Muscle layer of duodenum (tissue), 2 donors: ENCODE data around the gene RBM10.
"Not testable (repeated sequence)": the region's sequence is repeated elsewhere in the genome, so short reads cannot be mapped to it uniquely, and the experiment has no call there.

Experiments used
- H3K27ac ChIP-seq: one replicate; pipeline ENCODE4 v1.7.0; 2013; ENCODE audit warnings: mild to moderate bottlenecking, low read length
- H3K27me3 ChIP-seq: one replicate; pipeline ENCODE4 v1.7.0; 2013; ENCODE audit warnings: low read depth, mild to moderate bottlenecking, control low read depth, low read length
- H3K36me3 ChIP-seq, 2 donors: one replicate each; pipeline ENCODE4 v1.7.0; 2013; ENCODE audit warnings: low read length in 2 of 2, control low read depth in 1 of 2, mild to moderate bottlenecking in 1 of 2; ENCODE audit not compliant: insufficient read depth in 2 of 2, control insufficient read depth in 1 of 2
- H3K4me1 ChIP-seq, 2 donors: one replicate each; pipeline ENCODE4 v1.7.0; 2013; ENCODE audit warnings: low read length in 2 of 2, mild to moderate bottlenecking in 2 of 2, control low read depth in 1 of 2, moderate library complexity in 1 of 2; ENCODE audit not compliant: insufficient read depth in 2 of 2, control insufficient read depth in 1 of 2
- H3K4me3 ChIP-seq, 2 donors: one replicate each; pipeline ENCODE4 v1.7.0; 2013; ENCODE audit warnings: low read length in 2 of 2, low read depth in 1 of 2, mild to moderate bottlenecking in 1 of 2
- H3K9me3 ChIP-seq, 2 donors: one replicate each; pipeline ENCODE4 v1.7.0; 2013; ENCODE audit warnings: low read length in 2 of 2, control low read depth in 1 of 2, mild to moderate bottlenecking in 1 of 2; ENCODE audit not compliant: control insufficient read depth in 1 of 2
- donor health status: healthy.

The RBM10 gene, protein sequence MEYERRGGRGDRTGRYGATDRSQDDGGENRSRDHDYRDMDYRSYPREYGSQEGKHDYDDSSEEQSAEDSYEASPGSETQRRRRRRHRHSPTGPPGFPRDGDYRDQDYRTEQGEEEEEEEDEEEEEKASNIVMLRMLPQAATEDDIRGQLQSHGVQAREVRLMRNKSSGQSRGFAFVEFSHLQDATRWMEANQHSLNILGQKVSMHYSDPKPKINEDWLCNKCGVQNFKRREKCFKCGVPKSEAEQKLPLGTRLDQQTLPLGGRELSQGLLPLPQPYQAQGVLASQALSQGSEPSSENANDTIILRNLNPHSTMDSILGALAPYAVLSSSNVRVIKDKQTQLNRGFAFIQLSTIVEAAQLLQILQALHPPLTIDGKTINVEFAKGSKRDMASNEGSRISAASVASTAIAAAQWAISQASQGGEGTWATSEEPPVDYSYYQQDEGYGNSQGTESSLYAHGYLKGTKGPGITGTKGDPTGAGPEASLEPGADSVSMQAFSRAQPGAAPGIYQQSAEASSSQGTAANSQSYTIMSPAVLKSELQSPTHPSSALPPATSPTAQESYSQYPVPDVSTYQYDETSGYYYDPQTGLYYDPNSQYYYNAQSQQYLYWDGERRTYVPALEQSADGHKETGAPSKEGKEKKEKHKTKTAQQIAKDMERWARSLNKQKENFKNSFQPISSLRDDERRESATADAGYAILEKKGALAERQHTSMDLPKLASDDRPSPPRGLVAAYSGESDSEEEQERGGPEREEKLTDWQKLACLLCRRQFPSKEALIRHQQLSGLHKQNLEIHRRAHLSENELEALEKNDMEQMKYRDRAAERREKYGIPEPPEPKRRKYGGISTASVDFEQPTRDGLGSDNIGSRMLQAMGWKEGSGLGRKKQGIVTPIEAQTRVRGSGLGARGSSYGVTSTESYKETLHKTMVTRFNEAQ

GRCh38 chrX:47144626-47145394, at the start of gene RBM10, which contains the start of gene NDUFB11:
Gene RBM10 (plus strand): TSS chrX:47145221. CDS start chrX:47147482, 2,261 bp downstream.
Gene NDUFB11 (minus strand): TSS chrX:47144702. CDS start chrX:47144679, 23 bp downstream.
- Histone ChIP-seq H3K9me3 (no peaks in the 10 kb centered on the region), H3K4me1 (peaks cover 0 to 22% of the 10 kb centered on the region in 2 donors), H3K36me3 (peaks cover 12% of the 10 kb centered on the region in 2 donors), H3K27ac (peak within 1 kb of the TSS; percentile 92), H3K4me3 (peak within 1 kb of the TSS; percentile 70 to 80), H3K27me3 (no peaks in the 10 kb centered on the region)

GRCh38 chrX:47097018-47097417, 48.0 kb upstream of the RBM10 start:
- no peaks in the 10 kb centered on the region for H3K27me3 ChIP-seq
- no peaks in the 10 kb centered on the region for H3K4me1 ChIP-seq
- no peak overlapping the region for H3K27ac ChIP-seq
- H3K9me3 ChIP-seq = no peaks in the 10 kb centered on the region
- no peaks in the 10 kb centered on the region for H3K36me3 ChIP-seq
- no peak overlapping the region for H3K4me3 ChIP-seq

DNA sequence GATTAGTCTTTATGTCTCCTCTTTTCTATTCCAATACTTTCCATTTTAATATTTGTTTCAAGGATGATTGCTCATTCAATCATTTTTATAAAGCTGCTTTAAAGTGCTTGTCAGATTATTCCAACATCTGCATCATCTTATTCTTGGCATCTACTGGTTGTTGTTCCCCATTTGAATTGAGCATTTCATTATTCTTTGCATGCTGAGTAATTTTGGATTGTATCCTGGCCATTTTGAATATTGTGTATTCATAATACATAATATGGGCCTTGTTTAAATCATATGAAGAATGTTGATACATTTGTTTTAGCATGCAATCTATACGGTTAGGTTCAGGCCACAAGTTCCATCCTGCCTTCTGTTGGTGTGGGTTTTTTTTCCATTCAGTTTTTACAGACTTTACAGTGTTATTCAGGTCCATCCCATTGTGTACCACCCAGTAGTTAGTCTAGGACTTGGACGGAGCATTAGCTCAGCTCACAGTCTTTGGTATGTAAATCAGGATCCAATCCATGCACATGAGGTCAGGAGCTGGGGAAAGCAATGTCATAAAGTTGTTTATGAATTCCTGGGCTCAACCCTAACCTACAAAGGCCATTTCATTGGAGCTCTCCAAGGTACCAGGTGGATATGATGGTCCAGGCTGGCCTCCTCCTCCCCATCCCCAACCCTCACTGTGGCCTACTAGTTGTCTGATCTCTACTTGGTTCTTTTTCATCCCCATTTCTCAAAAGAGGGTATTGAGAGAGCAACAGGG, 46.5 kb upstream of the RBM10 start:
- Histone ChIP-seq H3K27me3 (no peaks in the 10 kb centered on the region), H3K9me3 (no peaks in the 10 kb centered on the region), H3K27ac (no peak overlapping the region), H3K4me1 (no peaks in the 10 kb centered on the region), H3K4me3 (no peak overlapping the region), H3K36me3 (no peaks in the 10 kb centered on the region)

DNA sequence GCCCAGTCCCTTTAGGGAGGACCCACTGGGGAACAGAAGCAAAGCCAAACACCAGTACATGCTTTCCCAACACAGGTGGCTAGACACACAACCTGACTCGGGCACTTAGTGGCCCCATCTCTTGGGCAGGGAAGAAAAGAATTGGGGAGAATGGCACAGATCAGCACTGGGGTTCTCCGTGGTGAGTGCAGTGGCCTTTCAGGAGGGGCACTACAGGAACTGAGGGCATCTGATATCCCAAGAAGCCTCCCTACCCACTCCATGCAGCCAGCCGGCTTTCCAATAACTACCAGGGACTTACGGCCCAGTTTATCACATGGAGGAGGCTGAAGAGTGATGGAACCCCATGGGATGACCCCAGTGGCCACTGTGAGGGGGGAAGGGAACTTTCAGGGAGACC, 43.8 kb upstream of the RBM10 start:
- H3K27me3 ChIP-seq = no peaks in the 10 kb centered on the region
- H3K4me3 ChIP-seq = no peak overlapping the region
- H3K36me3 ChIP-seq = no peaks in the 10 kb centered on the region
- no peaks in the 10 kb centered on the region for H3K9me3 ChIP-seq
- H3K27ac ChIP-seq = no peak overlapping the region
- H3K4me1 ChIP-seq = no peaks in the 10 kb centered on the region

DNA sequence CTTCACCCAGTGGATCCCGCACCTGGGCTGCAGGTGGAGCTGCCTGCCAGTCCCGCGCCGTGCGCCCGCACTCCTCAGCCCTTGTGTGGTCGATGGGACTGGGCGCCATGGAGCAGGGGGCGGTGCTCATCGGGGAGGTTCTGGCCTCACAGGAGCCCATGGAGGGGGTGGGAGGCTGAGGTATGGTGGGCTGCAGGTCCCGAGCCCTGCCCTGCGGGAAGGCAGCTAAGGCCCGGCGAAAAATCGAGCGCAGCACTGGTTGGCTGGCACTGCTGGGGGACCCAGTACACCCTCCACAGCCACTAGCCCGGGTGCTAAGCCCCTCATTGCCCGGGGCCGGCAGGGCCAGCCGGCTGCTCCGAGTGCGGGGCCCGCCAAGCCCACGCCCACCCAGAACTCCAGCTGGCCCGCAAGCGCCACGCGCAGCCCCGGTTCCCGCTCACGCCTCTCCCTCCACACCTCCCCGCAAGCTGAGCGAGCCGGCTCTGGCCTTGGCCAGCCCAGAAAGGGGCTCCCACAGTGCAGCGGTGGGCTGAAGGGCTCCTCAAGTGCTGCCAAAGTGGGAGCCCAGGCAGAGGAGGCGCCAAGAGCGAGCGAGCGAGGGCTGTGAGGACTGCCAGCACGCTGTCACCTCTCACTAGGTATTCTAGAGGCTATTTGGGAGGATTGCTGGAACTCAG, 33.9 kb upstream of the RBM10 start:
- H3K36me3 ChIP-seq, H3K4me3 ChIP-seq, H3K27me3 ChIP-seq, H3K4me1 ChIP-seq, H3K27ac ChIP-seq, H3K9me3 ChIP-seq: not testable (repeated sequence)

DNA sequence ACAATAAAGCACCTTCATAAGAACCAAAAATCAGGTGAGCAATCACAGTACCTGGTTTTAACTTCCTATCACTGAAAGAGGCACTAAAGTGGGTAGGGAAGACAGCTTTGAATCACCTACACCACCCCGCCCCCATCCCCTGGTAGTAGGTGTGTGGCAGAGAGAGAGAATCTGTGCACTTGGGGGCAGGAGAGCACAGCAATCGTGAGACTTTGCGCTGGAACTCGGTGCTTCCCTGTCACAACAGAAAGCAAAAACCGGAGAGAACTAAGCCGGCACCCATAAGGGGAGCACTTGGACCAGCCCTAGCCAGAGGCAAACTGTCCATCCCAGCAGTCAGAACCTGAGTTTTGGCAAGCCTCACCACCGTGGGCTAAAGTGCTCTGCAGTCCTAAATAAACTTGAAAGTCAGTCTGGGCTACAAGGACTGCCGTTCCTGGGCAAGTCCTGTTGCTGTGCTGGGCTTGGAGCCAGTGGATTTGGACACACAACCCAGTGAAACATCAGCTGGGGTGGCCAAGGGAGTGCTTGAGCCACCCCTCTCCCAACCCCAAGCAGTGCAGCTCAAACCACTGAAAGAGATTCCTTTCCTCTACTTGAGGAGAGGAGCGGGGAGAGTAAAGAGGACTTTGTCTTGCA, 32.6 kb upstream of the RBM10 start:
- Histone ChIP-seq H3K4me3 (no peak overlapping the region), H3K4me1 (no peaks in the 10 kb centered on the region), H3K27me3 (no peaks in the 10 kb centered on the region), H3K27ac (no peak overlapping the region), H3K36me3 (no peaks in the 10 kb centered on the region), H3K9me3 (no peaks in the 10 kb centered on the region)

- not testable (repeated sequence) for H3K4me3 ChIP-seq, H3K27ac ChIP-seq, H3K27me3 ChIP-seq, H3K4me1 ChIP-seq, H3K9me3 ChIP-seq, H3K36me3 ChIP-seq
Measured at GRCh38 chrX:47116551-47117110, 28.4 kb upstream of the RBM10 start.

DNA sequence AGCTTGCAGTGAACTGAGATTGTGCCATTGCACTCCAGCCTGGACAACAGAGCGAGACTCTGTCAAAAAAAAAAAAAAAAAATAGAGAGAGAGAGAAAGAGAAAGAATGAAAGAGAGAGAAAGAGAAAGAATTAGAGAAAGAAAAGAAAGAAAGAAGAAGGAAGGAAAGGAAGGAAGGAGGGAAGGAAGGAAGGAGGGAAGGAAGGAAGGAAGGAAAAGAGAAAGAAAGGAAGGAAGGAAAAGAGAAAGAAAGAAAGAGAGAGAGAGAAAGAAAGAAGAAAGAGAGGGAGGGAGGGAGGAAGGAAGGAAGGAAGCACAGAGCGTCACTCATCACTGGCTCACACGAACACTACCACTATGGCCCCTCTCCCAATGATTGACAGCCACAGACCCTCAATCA, 20.6 kb upstream of the RBM10 start:
- H3K36me3 ChIP-seq, H3K27ac ChIP-seq, H3K27me3 ChIP-seq, H3K4me1 ChIP-seq, H3K4me3 ChIP-seq, H3K9me3 ChIP-seq: not testable (repeated sequence)

GRCh38 chrX:47129157-47129898, 15.7 kb upstream of the RBM10 start:
- H3K27me3 ChIP-seq = no peaks in the 10 kb centered on the region
- H3K36me3 ChIP-seq = no peaks in the 10 kb centered on the region
- H3K4me1 ChIP-seq = no peaks in the 10 kb centered on the region
- peak overlapping the region; percentile 79 for H3K27ac ChIP-seq
- H3K9me3 ChIP-seq = no peaks in the 10 kb centered on the region
- H3K4me3 ChIP-seq = peak overlapping the region; percentile 63 to 86
